ENCODE data around the gene TRIM67.
"Not testable (repeated sequence)": the region's sequence is repeated elsewhere in the genome, so short reads cannot be mapped to it uniquely, and the experiment has no call there.

Gene TRIM67

GRCh38 chr1:231161667-231162296 lies at the start of gene TRIM67:
TSS of gene TRIM67 (plus strand) at chr1:231162058. CDS start at chr1:231162970, 912 bp downstream.
- DNase-seq: no peak

- DNase-seq: no peak
These were observed 45.1 kb upstream of the TRIM67 start for GRCh38 chr1:231116738-231117137.

GRCh38 chr1:231118704-231119453 lies 43.0 kb upstream of the TRIM67 start:
- DNase-seq: no peak

- DNase-seq: no peak
These were observed 40.3 kb upstream of the TRIM67 start for GRCh38 chr1:231121533-231121932.

- DNase-seq: no peak
These were observed 39.7 kb upstream of the TRIM67 start for GRCh38 chr1:231122143-231122542.

- no peak for DNase-seq
These were observed 37.1 kb upstream of the TRIM67 start for GRCh38 chr1:231124746-231125145.

- no peak for DNase-seq
These were observed 35.8 kb upstream of the TRIM67 start for GRCh38 chr1:231125972-231126580.

GRCh38 chr1:231127106-231127505 lies 34.8 kb upstream of the TRIM67 start:
- DNase-seq: not testable (repeated sequence)

GRCh38 chr1:231128471-231128870 lies 33.4 kb upstream of the TRIM67 start:
- DNase-seq: not testable (repeated sequence)

- no peak for DNase-seq
These were observed 31.3 kb upstream of the TRIM67 start for GRCh38 chr1:231130544-231130943.

GRCh38 chr1:231132591-231132990 lies 29.3 kb upstream of the TRIM67 start:
- DNase-seq: not testable (repeated sequence)

- DNase-seq: no peak
These were observed 27.2 kb upstream of the TRIM67 start for GRCh38 chr1:231134624-231135023.

GRCh38 chr1:231138236-231138635 lies 23.6 kb upstream of the TRIM67 start:
- DNase-seq: no peak

- no peak for DNase-seq
These were observed 22.7 kb upstream of the TRIM67 start for GRCh38 chr1:231139125-231139649.

- DNase-seq: no peak
These were observed 21.9 kb upstream of the TRIM67 start for GRCh38 chr1:231139659-231140654.

- DNase-seq: no peak
These were observed 17.3 kb upstream of the TRIM67 start for GRCh38 chr1:231144416-231145193.

- DNase-seq: no peak
These were observed 14.0 kb upstream of the TRIM67 start for GRCh38 chr1:231147896-231148295.

GRCh38 chr1:231151811-231152210 lies 10.0 kb upstream of the TRIM67 start:
- DNase-seq: no peak

GRCh38 chr1:231153726-231154125 lies 8.1 kb upstream of the TRIM67 start:
- DNase-seq: no peak

- no peak for DNase-seq
These were observed 6.0 kb upstream of the TRIM67 start for GRCh38 chr1:231155808-231156207.

- DNase-seq: no peak
These were observed 4.5 kb upstream of the TRIM67 start for GRCh38 chr1:231157311-231157710.

GRCh38 chr1:231158141-231158540 lies 3.7 kb upstream of the TRIM67 start:
- DNase-seq: not testable (repeated sequence)

Measured in activated naive CD4-positive, alpha-beta T cell (primary cell).